H9 (cell line): ENCODE results near the gene MBP. TPM values are rescaled to one million over a fixed set of nuclear protein-coding genes. Genes with fewer than 3 reads are reported as not detected.
A peak's percentile ranks its signal among the peaks of the same experiment; 100 is the strongest.

Source experiments
- DNase-seq: peaks from one replicate; pipeline ENCODE4 v3.0.0-alpha.2; 2017
- H2AFZ ChIP-seq: one replicate; pipeline ENCODE4 v1.6.1; 2013; ENCODE audit warnings: mild to moderate bottlenecking, low read length, control low read depth, moderate library complexity
- H2AK5ac ChIP-seq: 2 replicates; pipeline ENCODE4 v1.6.1; 2013; ENCODE audit warnings: low read length, control low read depth, mixed read lengths; ENCODE audit not compliant: insufficient read length
- H2BK120ac ChIP-seq: one replicate; pipeline ENCODE4 v1.6.1; 2013; ENCODE audit warnings: low read depth, mild to moderate bottlenecking, low read length, control low read depth, inconsistent platforms; ENCODE audit not compliant: poor library complexity, severe bottlenecking
- H2BK12ac ChIP-seq: 2 replicates; pipeline ENCODE4 v1.6.1; 2013; ENCODE audit warnings: low read length, control low read depth, mixed read lengths, low read depth; ENCODE audit not compliant: insufficient read length
- H2BK15ac ChIP-seq: 2 replicates; pipeline ENCODE4 v1.6.1; 2013; ENCODE audit warnings: low read depth, low read length, control low read depth
- H2BK20ac ChIP-seq: one replicate; pipeline ENCODE4 v1.6.1; 2013; ENCODE audit warnings: low read depth, mild to moderate bottlenecking, low read length, control low read depth, inconsistent platforms; ENCODE audit not compliant: poor library complexity, severe bottlenecking
- H2BK5ac ChIP-seq: 2 replicates; pipeline ENCODE4 v1.6.1; 2013; ENCODE audit warnings: low read length, control low read depth, mixed read lengths; ENCODE audit not compliant: insufficient read length
- H3K14ac ChIP-seq: 2 replicates; pipeline ENCODE4 v1.6.1; 2013; ENCODE audit warnings: low read length, control low read depth; ENCODE audit not compliant: insufficient read depth
- H3K18ac ChIP-seq: 2 replicates; pipeline ENCODE4 v1.6.1; 2013; ENCODE audit warnings: low read depth, mild to moderate bottlenecking, mixed read lengths, low read length, control low read depth; ENCODE audit not compliant: insufficient read length
- H3K23ac ChIP-seq: 2 replicates; pipeline ENCODE4 v1.6.1; 2013; ENCODE audit warnings: low read length, control low read depth, mixed read lengths, low read depth; ENCODE audit not compliant: insufficient read length
- H3K23me2 ChIP-seq: 2 replicates; pipeline ENCODE4 v1.6.1; 2013; ENCODE audit warnings: low read depth, mild to moderate bottlenecking, mixed read lengths, low read length, control low read depth; ENCODE audit not compliant: insufficient read length, poor library complexity, severe bottlenecking
- H3K27ac ChIP-seq: 2 replicates; pipeline ENCODE4 v1.5.1; 2013; ENCODE audit warnings: low read length, control low read depth, mixed read lengths, low read depth; ENCODE audit not compliant: insufficient read length
- H3K27me3 ChIP-seq: 2 replicates; pipeline ENCODE4 v1.6.1; 2013; ENCODE audit warnings: low read length, control low read depth, inconsistent platforms; ENCODE audit not compliant: insufficient read depth
- H3K4ac ChIP-seq: 2 replicates; pipeline ENCODE4 v1.6.1; 2013; ENCODE audit warnings: low read depth, mild to moderate bottlenecking, control low read depth, inconsistent platforms, low read length, moderate library complexity
- H3K4me1 ChIP-seq: 2 replicates; pipeline ENCODE4 v1.6.1; 2013; ENCODE audit warnings: low read length, control low read depth, inconsistent platforms; ENCODE audit not compliant: insufficient read depth
- H3K4me2 ChIP-seq: 2 replicates; pipeline ENCODE4 v1.6.1; 2013; ENCODE audit warnings: low read length, control low read depth, mixed read lengths; ENCODE audit not compliant: insufficient read length, insufficient read depth
- H3K56ac ChIP-seq: 2 replicates; pipeline ENCODE4 v1.6.1; 2013; ENCODE audit warnings: low read depth, mild to moderate bottlenecking, mixed read lengths, low read length, control low read depth; ENCODE audit not compliant: insufficient read length
- H3K79me1 ChIP-seq: 2 replicates; pipeline ENCODE4 v1.6.1; 2013; ENCODE audit warnings: low read depth, mild to moderate bottlenecking, moderate library complexity, low read length, control low read depth, inconsistent platforms; ENCODE audit not compliant: insufficient read depth, poor library complexity, severe bottlenecking
- H3K79me2 ChIP-seq: 2 replicates; pipeline ENCODE4 v1.6.1; 2013; ENCODE audit warnings: low read length, control low read depth, inconsistent platforms; ENCODE audit not compliant: insufficient read depth
- H3K9ac ChIP-seq: 2 replicates; pipeline ENCODE4 v1.6.1; 2013; ENCODE audit warnings: low read length, control low read depth, mixed read lengths; ENCODE audit not compliant: insufficient read length; ENCODE audit errors: extremely low read depth
- H3K9me3 ChIP-seq: one replicate; pipeline ENCODE4 v1.6.1; 2013; ENCODE audit warnings: low read depth, low read length, inconsistent platforms; ENCODE audit not compliant: control insufficient read depth
- H3T11ph ChIP-seq: one replicate; pipeline ENCODE4 v1.6.1; 2013; ENCODE audit warnings: mild to moderate bottlenecking, low read length, control low read depth, inconsistent platforms
- H4K20me1 ChIP-seq: one replicate; pipeline ENCODE4 v1.6.1; 2013; ENCODE audit not compliant: control insufficient read depth, insufficient read length, insufficient read depth
- H4K5ac ChIP-seq: 2 replicates; pipeline ENCODE4 v1.6.1; 2013; ENCODE audit warnings: low read depth, mild to moderate bottlenecking, mixed read lengths, low read length, control low read depth; ENCODE audit not compliant: insufficient read length
- H4K8ac ChIP-seq: replicated peaks from 2 replicates; pipeline ENCODE4 v1.6.1; 2013; ENCODE audit warnings: low read length, control low read depth, mixed read lengths, low read depth; ENCODE audit not compliant: insufficient read length
- H4K91ac ChIP-seq: 2 replicates; pipeline ENCODE4 v1.6.1; 2013; ENCODE audit warnings: low read depth, mild to moderate bottlenecking, moderate library complexity, mixed read lengths, low read length, control low read depth; ENCODE audit not compliant: insufficient read length
- H3K27ac Mint-ChIP-seq, 3 experiments: 2 replicates in 2 of 3; 3 replicates in 1 of 3; pipeline ENCODE4 v1.8.0; 2020 to 2021; ENCODE audit warnings: mixed read lengths in 3 of 3, mild to moderate bottlenecking in 1 of 3, moderate library complexity in 1 of 3
- H3K27me3 Mint-ChIP-seq: 2 replicates; pipeline ENCODE4 v1.8.0; 2021; ENCODE audit warnings: low read depth, mild to moderate bottlenecking, moderate library complexity, mixed read lengths
- H3K36me3 Mint-ChIP-seq, 3 experiments: 2 replicates in 2 of 3; 3 replicates in 1 of 3; pipeline ENCODE4 v1.8.0; 2020 to 2021; ENCODE audit warnings: low read depth in 3 of 3, mixed read lengths in 3 of 3; ENCODE audit not compliant: insufficient read depth in 1 of 3
- H3K4me1 Mint-ChIP-seq, 2 experiments: 2 replicates each; pipeline ENCODE4 v1.8.0; 2020; ENCODE audit warnings: mixed read lengths in 2 of 2
- H3K4me3 Mint-ChIP-seq, 2 experiments: 2 replicates in 1 of 2; 3 replicates in 1 of 2; pipeline ENCODE4 v1.8.0; 2020 to 2021; ENCODE audit warnings: mild to moderate bottlenecking in 2 of 2, mixed read lengths in 2 of 2, moderate library complexity in 1 of 2
- H3K9me3 Mint-ChIP-seq, 2 experiments: 2 replicates in 1 of 2; 3 replicates in 1 of 2; pipeline ENCODE4 v1.8.0; 2020; ENCODE audit warnings: mild to moderate bottlenecking in 2 of 2, mixed read lengths in 2 of 2, moderate library complexity in 1 of 2
- WGBS: extraction: QIAGEN DNeasy Blood & Tissue Kit; methylation state at CpG from one replicate; pipeline ENCODE4 v1.1.7; 2013; ENCODE audit warnings: missing lambda C conversion rate, low lambda C conversion rate, mixed read lengths; ENCODE audit not compliant: insufficient read length; ENCODE audit errors: extremely low coverage; 5-methylcytosine and 5-hydroxymethylcytosine counted together
- total RNA-seq: library from RNA; stranded (reverse); gene quantifications from 2 replicates; pipeline ENCODE4 v1.2.1, GENCODE V29; 2021
- TF ChIP-seq, protein P1 (sequence below): fragments of 200-600 bp; sonication (generic); conservative IDR thresholded peaks from 3 replicates; pipeline ENCODE4 v1.8.0; 2021; ENCODE audit warnings: antibody characterized with exemption, mild to moderate bottlenecking

Gene MBP
- total RNA-seq, 1 experiment from 2014 or later, result 8.6 TPM

DNA sequence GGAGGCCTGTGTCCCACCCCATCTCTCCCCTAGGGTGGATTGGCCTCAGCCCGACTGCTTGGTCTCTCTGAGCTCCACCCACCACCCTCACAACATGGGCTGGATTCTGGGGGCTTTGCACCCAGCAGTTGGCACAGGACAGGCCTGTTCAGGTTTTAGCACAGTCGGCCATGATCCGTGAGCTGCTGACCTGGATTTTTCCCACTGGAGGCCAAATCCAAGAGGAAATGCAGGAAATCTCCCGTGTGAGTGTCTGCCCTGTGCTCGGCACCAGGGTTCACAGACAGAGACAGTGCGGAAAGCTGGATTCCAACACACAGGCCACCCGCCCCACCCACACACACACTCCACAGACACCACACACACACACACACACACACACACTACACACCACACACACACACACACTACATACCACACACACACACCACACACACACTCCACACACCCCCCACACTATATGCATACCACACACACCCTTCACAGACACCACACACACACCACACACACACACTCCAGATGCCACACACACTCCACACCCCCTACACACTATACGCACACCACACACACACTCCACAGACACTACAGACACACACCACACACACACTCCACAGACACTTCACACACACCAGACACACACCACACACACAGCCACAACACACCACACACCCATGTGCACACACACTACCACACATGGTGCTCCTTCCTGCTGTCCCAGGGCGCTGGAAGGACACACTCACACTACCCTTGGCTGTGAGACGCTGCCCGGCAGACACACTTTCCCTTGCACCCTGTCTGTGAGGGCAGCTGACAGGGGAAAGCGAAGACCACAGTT is 14.1 kb downstream of the MBP start:
- Mint-ChIP-seq H3K4me1 (peaks cover 27 to 32% of the 10 kb centered on the region in 2 experiments), H3K27me3 (no peaks in the 10 kb centered on the region), H3K27ac (0 out of 7 replicates have a peak overlapping the region, but pooled peaks of 1 of the 3 experiments have one; percentile 52), H3K4me3 (no peak overlapping the region), H3K9me3 (no peaks in the 10 kb centered on the region), H3K36me3 (peaks cover 0 to 10% (median 5%) of the 10 kb centered on the region in 3 experiments; a peak in 4 of 7 replicates)
- Histone ChIP-seq H2BK120ac (no peak overlapping the region), H3K79me1 (no peaks in the 10 kb centered on the region), H3K4ac (no peak overlapping the region), H2AFZ (no peak overlapping the region), H3K9ac (no peak overlapping the region), H2BK15ac (no peak overlapping the region), H3K56ac (no peak overlapping the region), H3K4me2 (no peak overlapping the region), H3K27me3 (no peaks in the 10 kb centered on the region), H3K14ac (peak overlapping the region; percentile 57; the same call in 1 of the 2 replicates), H3K23me2 (no peaks in the 10 kb centered on the region), H4K5ac (peak overlapping the region; percentile 1), H4K8ac (peak overlapping the region; percentile 25), H2BK5ac (no peak overlapping the region), H3K18ac (peak overlapping the region; percentile 66), H2BK12ac (no peak overlapping the region), H2AK5ac (no peak overlapping the region), H3K4me1 (peaks cover 8% of the 10 kb centered on the region; the same call in 1 of the 2 replicates), H3K27ac (no peak overlapping the region), H3K79me2 (no peaks in the 10 kb centered on the region), H3K9me3 (no peaks in the 10 kb centered on the region), H3T11ph (no peak overlapping the region), H4K91ac (no peak overlapping the region), H2BK20ac (no peak overlapping the region), H3K23ac (no peak overlapping the region), H4K20me1 (peaks cover 3% of the 10 kb centered on the region)
- WGBS, result 100% methylated on average over 1 of the region's 12 CpGs
- TF ChIP-seq, protein P1, sequence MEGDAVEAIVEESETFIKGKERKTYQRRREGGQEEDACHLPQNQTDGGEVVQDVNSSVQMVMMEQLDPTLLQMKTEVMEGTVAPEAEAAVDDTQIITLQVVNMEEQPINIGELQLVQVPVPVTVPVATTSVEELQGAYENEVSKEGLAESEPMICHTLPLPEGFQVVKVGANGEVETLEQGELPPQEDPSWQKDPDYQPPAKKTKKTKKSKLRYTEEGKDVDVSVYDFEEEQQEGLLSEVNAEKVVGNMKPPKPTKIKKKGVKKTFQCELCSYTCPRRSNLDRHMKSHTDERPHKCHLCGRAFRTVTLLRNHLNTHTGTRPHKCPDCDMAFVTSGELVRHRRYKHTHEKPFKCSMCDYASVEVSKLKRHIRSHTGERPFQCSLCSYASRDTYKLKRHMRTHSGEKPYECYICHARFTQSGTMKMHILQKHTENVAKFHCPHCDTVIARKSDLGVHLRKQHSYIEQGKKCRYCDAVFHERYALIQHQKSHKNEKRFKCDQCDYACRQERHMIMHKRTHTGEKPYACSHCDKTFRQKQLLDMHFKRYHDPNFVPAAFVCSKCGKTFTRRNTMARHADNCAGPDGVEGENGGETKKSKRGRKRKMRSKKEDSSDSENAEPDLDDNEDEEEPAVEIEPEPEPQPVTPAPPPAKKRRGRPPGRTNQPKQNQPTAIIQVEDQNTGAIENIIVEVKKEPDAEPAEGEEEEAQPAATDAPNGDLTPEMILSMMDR, result no peak
- DNase-seq, result no peak
